Central memory CD4-positive, alpha-beta T cell (primary cell): ENCODE data around the gene CHD2.

Source experiments
- DNase-seq: peaks from one replicate; pipeline ENCODE4 v3.0.0; 2022

Gene CHD2

DNA sequence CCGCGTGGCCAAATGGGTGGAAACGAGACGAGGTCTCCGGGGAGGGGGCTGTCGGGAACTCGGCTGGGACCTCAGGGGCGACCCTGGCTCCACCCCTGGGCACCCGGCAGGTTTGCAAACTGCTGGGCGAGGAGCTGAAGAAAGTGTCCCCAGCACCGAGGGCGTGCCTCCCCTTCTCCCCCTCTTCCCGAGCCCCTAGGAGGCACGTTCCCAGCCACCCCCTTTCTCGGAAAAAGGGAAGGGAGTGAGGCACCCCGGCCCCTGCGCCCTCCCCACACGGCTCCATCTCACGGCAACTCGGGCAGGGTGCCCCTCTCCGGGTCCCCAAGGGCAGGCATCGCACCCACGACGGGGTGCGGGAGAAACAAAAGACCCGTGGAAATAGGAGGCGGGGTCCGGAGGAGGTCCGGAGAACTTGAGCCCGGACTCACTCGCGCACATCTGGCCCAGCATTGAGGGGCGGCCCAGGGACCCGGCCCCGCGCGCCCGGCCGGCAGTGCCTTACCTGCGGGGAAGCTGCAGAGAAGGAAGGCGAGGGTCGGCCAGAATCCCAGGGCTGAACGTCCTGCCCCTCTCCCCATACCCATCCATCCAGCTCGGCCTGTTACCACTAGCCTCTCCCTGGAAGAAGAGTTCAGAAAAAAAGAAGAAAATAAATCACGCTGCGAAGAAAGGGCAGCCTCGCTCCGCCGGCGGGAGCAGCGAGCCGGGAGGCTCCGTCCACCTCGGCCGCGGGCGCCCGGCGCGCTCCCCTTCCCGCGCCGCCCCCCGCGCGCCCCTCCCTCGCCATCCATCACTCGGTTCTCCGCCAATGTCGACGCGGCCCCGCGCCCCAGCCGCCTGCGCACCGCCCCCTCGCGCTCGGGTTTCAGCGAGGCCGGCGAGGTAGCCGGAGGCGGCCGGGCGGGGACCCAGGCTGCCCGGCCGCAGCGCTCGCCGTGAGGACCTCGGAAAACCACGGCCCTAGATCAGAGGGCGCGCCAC lies 172.6 kb downstream of the CHD2 start:
- no peak for DNase-seq

GRCh38 chr15:93073465-93073952 lies 173.4 kb downstream of the CHD2 start:
- DNase-seq = no peak

DNA sequence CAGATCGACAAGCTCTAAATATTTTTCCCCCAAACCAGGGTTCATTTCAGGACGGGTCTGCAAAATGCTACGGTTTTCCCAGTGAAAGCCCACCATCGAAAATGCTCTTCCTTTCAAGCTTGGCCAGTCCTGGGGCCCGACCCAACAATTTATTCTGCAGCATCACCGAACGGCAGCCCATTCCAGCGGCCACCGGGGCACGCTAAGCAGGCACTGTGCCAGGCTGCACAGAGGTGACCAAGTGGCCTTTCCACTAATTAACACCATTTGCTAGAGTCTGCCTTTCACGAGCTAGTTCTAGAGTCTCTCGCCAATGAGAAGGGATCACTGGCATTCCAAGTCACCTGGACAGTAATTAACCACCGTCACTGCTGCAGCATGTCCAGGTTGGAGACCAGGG lies 174.5 kb downstream of the CHD2 start:
- no peak for DNase-seq

- no peak for DNase-seq
Measured at GRCh38 chr15:93076217-93076616, 176.1 kb downstream of the CHD2 start.

DNA sequence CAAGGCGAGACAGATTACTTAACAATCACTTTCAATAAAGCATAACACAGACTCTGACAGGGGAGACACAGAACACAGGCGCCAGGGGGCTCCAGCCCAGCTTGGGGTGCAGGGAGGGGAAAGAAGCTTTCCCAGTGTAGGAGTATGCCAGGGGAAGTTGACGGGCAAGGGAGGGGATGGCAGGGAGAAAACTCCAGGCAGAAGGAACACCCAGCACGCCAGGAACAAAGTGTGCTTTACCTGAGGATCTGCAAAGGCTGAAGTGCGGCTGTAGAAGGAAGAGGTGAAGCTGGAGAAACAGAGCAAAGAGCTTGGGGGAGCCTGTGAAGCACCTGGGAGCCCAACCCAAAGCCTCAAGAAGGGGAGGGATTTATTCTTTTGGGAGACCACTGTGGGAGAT lies 176.8 kb downstream of the CHD2 start:
- DNase-seq = no peak
